Ovary (tissue), 9 donors: ENCODE results near the gene RSBN1L. TPM values are rescaled to one million over a fixed set of nuclear protein-coding genes. Genes with fewer than 3 reads are reported as not detected.
"Not testable (repeated sequence)": the region's sequence is repeated elsewhere in the genome, so short reads cannot be mapped to it uniquely, and the experiment has no call there.

Source experiments
- DNase-seq, 5 donors: peaks; one replicate each; pipeline ENCODE4 v3.0.0-alpha.2; 2019 to 2020
- H3K27ac ChIP-seq, 2 donors: fragments of 200-600 bp; one replicate each; pipeline versions ENCODE4 v1.5.1 to v1.8.0; 2019 to 2022
- H3K27me3 ChIP-seq: fragments of 200-600 bp; one replicate; pipeline ENCODE4 v1.8.0; 2022
- H3K36me3 ChIP-seq: fragments of 200-600 bp; sonication (generic); one replicate; pipeline ENCODE4 v1.5.1; 2019
- H3K4me1 ChIP-seq: one replicate; pipeline ENCODE4 v1.8.1; 2013; ENCODE audit warnings: mild to moderate bottlenecking, moderate library complexity; ENCODE audit not compliant: insufficient read depth
- H3K4me3 ChIP-seq: fragments of 200-600 bp; sonication (generic); one replicate; pipeline ENCODE4 v1.5.1; 2017
- H3K9me3 ChIP-seq, 2 donors: fragments of 200-600 bp in 1 of 2; sonication (generic) in 1 of 2; one replicate each; pipeline versions ENCODE4 v1.5.1 to v1.8.1; 2013 to 2019; ENCODE audit warnings: mild to moderate bottlenecking in 1 of 2, moderate library complexity in 1 of 2
- EP300 ChIP-seq: sonication (generic); formaldehyde crosslinking; IDR thresholded peaks from one replicate; pipeline ENCODE4 v1.6.1; 2017; ENCODE audit warnings: antibody characterized with exemption
- POLR2A ChIP-seq: fragments of 450-650 bp; IDR thresholded peaks from one replicate; pipeline ENCODE4 v1.6.1; 2017; ENCODE audit warnings: antibody characterized with exemption, mild to moderate bottlenecking, moderate library complexity
- WGBS, 3 donors: extraction: QIAGEN DNeasy Blood & Tissue Kit in 1 of 3; methylation state at CpG; one replicate each; pipeline versions ENCODE4 v1.1.5 to v1.1.7; 2013 to 2017; 5-methylcytosine and 5-hydroxymethylcytosine counted together
- intact Hi-C, 4 donors: fragments of 100-400 bp; cut with DNase I; formaldehyde crosslinking; loops; one replicate each; pipeline versions ENCODE4 v1.11.0 to v1.15.1; 2022 to 2023
- polyA plus RNA-seq, 2 donors: library from polyadenylated mRNA; stranded (reverse); fragments of 200-250 nt in 1 of 2; fragments of 350-450 nt in 1 of 2; fragmentation: Illumina TruSeq in 1 of 2; extraction: RNeasy Lipid Tissue Mini Kit (QIAGEN cat#74804) in 1 of 2; gene quantifications; one replicate each; pipeline ENCODE4 v1.2.3, GENCODE V29; 2013 to 2014
- total RNA-seq, 7 donors: library from RNA; depleted of rRNA in 2 of 7; stranded (reverse); fragments of >200 nt in 2 of 7; fragmentation: NEBNext Ultra II Directional in 3 of 7; extraction: Animal tissue kit (Norgen Biotek cat#: 25700) in 3 of 7; gene quantifications; one replicate each; pipeline versions ENCODE4 v1.1.0 to v1.2.4, GENCODE V29; 2016 to 2023
- TF ChIP-seq, protein P1 (sequence below), 3 donors: fragments of 450-650 bp in 2 of 3; fragments of 200-600 bp in 1 of 3; IDR thresholded peaks; one replicate each; pipeline versions ENCODE4 v1.5.1 to v1.8.0; 2016 to 2022; ENCODE audit warnings: antibody characterized with exemption in 3 of 3, mild to moderate bottlenecking in 1 of 3
- donor health status: DM: no; HTN: no; CAD: no; lungs with moderate emphysema.
- donor health status: DM: no; HTN: no; CAD: no.
- donor health status: Bipolar disorder and iron deficiency.
- donor health status: DM: yes; HTN: yes; CAD: no.
- donor health status: DM: no; HTN: no; CAD: no.
- donor health status: DM: yes; HTN: yes; CAD: no.

The RSBN1L gene
- total and polyA plus RNA-seq, 9 donors: 12.4 to 28.3 (median 24.1) TPM

DNA sequence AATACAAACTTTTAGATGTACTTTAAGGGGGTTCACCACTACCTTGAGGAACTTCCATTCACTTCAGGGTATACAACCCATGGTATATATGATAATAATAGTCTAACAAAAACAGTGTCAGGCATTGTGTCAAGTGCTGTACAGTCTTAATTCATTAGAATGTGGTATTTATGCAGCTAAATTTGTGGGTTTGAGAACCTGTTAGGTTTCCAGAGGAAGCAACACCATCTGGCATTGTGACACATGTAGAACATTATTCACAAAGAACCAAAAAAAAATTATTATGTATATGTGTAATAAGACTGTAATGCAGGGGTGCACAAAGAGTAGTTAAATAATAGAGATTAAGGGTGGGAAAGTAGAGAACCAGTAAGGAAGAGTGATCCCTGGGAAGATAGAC is 75.6 kb downstream of the RSBN1L start:
- Histone ChIP-seq H3K27me3 (no peaks in the 10 kb centered on the region), H3K36me3 (no peaks in the 10 kb centered on the region), H3K27ac (no peak overlapping the region), H3K4me3 (no peak overlapping the region), H3K4me1 (no peaks in the 10 kb centered on the region), H3K9me3 (no peaks in the 10 kb centered on the region)
- TF ChIP-seq, protein P1, sequence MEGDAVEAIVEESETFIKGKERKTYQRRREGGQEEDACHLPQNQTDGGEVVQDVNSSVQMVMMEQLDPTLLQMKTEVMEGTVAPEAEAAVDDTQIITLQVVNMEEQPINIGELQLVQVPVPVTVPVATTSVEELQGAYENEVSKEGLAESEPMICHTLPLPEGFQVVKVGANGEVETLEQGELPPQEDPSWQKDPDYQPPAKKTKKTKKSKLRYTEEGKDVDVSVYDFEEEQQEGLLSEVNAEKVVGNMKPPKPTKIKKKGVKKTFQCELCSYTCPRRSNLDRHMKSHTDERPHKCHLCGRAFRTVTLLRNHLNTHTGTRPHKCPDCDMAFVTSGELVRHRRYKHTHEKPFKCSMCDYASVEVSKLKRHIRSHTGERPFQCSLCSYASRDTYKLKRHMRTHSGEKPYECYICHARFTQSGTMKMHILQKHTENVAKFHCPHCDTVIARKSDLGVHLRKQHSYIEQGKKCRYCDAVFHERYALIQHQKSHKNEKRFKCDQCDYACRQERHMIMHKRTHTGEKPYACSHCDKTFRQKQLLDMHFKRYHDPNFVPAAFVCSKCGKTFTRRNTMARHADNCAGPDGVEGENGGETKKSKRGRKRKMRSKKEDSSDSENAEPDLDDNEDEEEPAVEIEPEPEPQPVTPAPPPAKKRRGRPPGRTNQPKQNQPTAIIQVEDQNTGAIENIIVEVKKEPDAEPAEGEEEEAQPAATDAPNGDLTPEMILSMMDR (IDR thresholded peaks at IDR 0.05): no peak
- TF ChIP-seq EP300: no peak
- no peak for TF ChIP-seq POLR2A
- no peak for DNase-seq
- intact Hi-C loops: loop anchor here in 1 of 4 donors (5.0 kb wide), 1 partner anchor 35 kb away; no protein-coding TSS in a partner anchor

DNA sequence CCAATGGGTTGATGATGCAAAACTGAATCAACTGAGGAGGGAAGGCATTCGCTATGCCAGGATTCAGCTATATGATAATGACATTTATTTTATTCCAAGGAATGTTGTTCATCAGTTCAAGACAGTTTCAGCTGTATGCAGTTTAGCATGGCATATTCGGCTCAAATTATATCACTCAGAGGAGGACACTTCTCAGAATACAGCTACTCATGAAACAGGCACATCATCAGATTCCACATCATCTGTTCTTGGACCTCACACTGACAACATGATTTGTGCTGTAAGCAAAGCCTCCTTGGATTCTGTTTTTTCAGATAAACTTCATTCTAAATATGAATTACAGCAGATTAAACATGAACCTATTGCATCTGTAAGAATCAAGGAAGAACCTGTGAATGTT is 82.3 kb downstream of the RSBN1L start:
- H3K9me3 ChIP-seq: no peaks in the 10 kb centered on the region
- H3K4me3 ChIP-seq: no peak overlapping the region
- WGBS, 3 donors: 92 to 97% (median 94%) methylated on average over 2 of the region's 2 CpGs
- DNase-seq: no peak
- H3K27me3 ChIP-seq: no peaks in the 10 kb centered on the region
- H3K36me3 ChIP-seq: no peaks in the 10 kb centered on the region
- intact Hi-C loops: no loop called here
- no peaks in the 10 kb centered on the region for H3K4me1 ChIP-seq
- TF ChIP-seq POLR2A (no peak), EP300 (no peak)
- TF ChIP-seq, protein P1 (IDR thresholded peaks at IDR 0.05): no peak
- H3K27ac ChIP-seq: no peak overlapping the region

DNA sequence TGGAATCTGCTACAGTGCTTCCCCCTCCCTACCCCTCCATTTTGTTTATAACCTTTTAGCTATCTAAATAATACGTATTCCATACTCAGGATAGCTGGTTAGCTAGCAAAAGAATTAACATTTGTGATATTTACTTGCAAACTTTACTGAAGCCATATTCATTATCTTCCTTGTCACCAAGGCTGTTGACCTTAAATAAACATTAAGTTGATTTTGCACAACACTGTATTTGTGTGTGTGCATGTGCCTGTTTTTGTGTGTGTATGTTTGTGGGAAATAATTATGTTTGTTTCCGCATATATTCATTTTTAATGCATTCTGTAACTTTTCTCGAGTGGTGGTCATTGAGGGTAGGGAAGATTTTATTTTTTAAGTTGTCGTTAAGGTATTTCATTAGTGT is 86.1 kb downstream of the RSBN1L start:
- no peak for TF ChIP-seq EP300
- TF ChIP-seq POLR2A: no peak
- TF ChIP-seq, protein P1 (IDR thresholded peaks at IDR 0.05): no peak
- H3K9me3 ChIP-seq: no peaks in the 10 kb centered on the region
- no peaks in the 10 kb centered on the region for H3K36me3 ChIP-seq
- WGBS, 3 donors: 95 to 96% (median 96%) methylated on average over 4 of the region's 4 CpGs
- H3K4me1 ChIP-seq: no peaks in the 10 kb centered on the region
- intact Hi-C loops: no loop called here
- no peak overlapping the region for H3K27ac ChIP-seq
- no peak overlapping the region for H3K4me3 ChIP-seq
- no peak for DNase-seq
- H3K27me3 ChIP-seq: no peaks in the 10 kb centered on the region

DNA sequence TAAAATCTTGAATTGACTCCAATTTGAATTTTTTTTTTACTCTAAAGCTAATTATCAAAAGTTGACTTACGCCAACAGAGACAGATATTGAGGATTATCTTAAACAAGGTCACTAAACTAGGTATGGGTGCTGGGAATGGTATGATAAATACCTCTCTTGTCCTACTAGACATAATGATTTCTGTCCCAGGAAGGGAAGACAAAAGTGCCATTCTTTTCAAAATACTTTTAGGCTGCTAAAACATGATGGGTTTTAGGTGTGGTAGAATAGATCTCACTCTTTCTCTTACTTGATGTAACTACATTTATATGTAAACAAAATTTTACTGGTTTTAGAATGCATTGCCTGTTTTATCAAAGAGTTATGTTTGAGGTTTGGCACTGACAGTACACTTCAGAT is 86.9 kb downstream of the RSBN1L start:
- Histone ChIP-seq H3K36me3 (no peaks in the 10 kb centered on the region), H3K9me3 (no peaks in the 10 kb centered on the region), H3K27me3 (no peaks in the 10 kb centered on the region), H3K4me1 (no peaks in the 10 kb centered on the region), H3K27ac (no peak overlapping the region), H3K4me3 (no peak overlapping the region)
- 95 to 99% (median 98%) methylated on average over 1 of the region's 1 CpG for WGBS, 3 donors
- no peak for TF ChIP-seq EP300
- TF ChIP-seq, protein P1 (IDR thresholded peaks at IDR 0.05): no peak
- no peak for TF ChIP-seq POLR2A
- intact Hi-C loops: no loop called here
- no peak for DNase-seq

DNA sequence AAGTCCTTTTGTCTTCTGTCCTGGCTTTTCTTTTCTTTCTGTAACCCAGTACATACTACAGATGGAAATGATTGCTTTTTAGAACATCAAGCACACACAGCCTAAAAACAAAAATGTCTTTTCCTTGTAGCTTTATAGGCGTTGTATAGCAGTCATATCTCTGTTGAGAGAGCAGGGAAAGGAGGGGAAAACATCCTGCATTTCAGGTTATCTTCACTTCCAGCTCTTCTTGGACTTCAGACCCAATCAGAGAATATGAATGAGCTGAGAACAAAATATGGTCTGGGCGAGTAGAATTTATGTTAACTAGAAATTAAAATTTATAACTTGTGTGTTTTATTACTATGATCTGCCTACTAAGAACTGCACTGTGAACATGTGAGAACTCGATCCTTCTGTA is 87.3 kb downstream of the RSBN1L start:
- intact Hi-C loops: no loop called here
- H3K9me3 ChIP-seq: no peaks in the 10 kb centered on the region
- WGBS, 3 donors: 81 to 87% (median 86%) methylated on average over 3 of the region's 3 CpGs
- H3K27ac ChIP-seq: no peak overlapping the region
- H3K27me3 ChIP-seq: no peaks in the 10 kb centered on the region
- no peak for TF ChIP-seq POLR2A
- no peak for DNase-seq
- H3K4me3 ChIP-seq: no peak overlapping the region
- H3K36me3 ChIP-seq: no peaks in the 10 kb centered on the region
- H3K4me1 ChIP-seq: no peaks in the 10 kb centered on the region

DNA sequence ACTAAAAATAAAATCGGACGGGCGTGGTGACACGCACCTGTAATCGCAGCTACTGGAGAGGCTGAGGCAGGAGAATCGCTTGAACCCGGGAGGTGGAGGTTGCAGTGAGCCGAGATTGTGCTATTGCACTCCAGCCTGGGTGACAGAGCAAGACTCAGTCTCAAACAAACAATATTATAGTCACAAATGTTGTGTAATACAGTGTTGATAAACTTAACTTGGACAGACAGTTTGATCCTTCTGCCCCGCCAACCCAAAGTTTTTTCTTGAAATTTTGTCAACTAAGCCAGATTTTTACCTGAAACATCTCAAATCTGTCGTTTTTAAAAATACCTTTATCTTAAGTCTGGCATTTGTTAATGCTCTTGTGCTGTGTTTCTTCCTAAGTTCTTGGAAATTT is 88.2 kb downstream of the RSBN1L start:
- WGBS, 3 donors: 90 to 94% (median 92%) methylated on average over 10 of the region's 10 CpGs
- intact Hi-C loops, H3K36me3 ChIP-seq, H3K27ac ChIP-seq, DNase-seq, H3K27me3 ChIP-seq, H3K4me3 ChIP-seq, H3K4me1 ChIP-seq, H3K9me3 ChIP-seq: not testable (repeated sequence)
